GM12865 (cell line): ENCODE results near the gene GABBR2.

Experiments used
- DNase-seq: peaks from one replicate; pipeline ENCODE4 v3.0.0; 2010; ENCODE audit warnings: low read depth
- H3K4me3 ChIP-seq: 2 replicates; pipeline ENCODE4 v1.5.1; 2011; ENCODE audit warnings: mild to moderate bottlenecking, low read depth, low read length, control low read depth
- TF ChIP-seq, protein P1 (sequence below): IDR thresholded peaks from 2 replicates; pipeline ENCODE4 v1.5.1; 2011; ENCODE audit warnings: low read length, control low read depth, low read depth, inconsistent platforms; ENCODE audit not compliant: insufficient read depth; ENCODE audit errors: missing control alignments

Gene GABBR2

DNA sequence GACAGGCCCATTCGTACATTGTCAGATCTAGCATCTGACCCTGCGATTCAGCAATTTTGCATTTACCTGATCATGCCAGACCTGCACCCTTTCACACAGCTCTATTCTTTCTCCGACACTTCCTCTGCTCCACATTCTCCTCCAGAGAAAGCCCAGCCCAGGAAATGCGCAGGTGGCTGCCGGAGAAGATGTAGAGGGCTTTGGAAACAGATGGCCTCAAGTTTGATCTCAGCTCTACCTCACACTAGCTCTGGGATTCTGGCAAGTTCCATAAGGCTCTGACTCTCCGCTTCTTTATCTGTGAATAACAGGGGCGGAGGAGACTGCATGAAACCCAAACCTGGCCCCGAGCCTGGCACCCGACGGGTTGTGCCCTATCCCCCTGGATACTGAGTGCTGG lies 61.5 kb downstream of the GABBR2 start:
- TF ChIP-seq, protein P1, sequence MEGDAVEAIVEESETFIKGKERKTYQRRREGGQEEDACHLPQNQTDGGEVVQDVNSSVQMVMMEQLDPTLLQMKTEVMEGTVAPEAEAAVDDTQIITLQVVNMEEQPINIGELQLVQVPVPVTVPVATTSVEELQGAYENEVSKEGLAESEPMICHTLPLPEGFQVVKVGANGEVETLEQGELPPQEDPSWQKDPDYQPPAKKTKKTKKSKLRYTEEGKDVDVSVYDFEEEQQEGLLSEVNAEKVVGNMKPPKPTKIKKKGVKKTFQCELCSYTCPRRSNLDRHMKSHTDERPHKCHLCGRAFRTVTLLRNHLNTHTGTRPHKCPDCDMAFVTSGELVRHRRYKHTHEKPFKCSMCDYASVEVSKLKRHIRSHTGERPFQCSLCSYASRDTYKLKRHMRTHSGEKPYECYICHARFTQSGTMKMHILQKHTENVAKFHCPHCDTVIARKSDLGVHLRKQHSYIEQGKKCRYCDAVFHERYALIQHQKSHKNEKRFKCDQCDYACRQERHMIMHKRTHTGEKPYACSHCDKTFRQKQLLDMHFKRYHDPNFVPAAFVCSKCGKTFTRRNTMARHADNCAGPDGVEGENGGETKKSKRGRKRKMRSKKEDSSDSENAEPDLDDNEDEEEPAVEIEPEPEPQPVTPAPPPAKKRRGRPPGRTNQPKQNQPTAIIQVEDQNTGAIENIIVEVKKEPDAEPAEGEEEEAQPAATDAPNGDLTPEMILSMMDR, result no peak
- no peak overlapping the region for H3K4me3 ChIP-seq
- DNase-seq, result no peak

DNA sequence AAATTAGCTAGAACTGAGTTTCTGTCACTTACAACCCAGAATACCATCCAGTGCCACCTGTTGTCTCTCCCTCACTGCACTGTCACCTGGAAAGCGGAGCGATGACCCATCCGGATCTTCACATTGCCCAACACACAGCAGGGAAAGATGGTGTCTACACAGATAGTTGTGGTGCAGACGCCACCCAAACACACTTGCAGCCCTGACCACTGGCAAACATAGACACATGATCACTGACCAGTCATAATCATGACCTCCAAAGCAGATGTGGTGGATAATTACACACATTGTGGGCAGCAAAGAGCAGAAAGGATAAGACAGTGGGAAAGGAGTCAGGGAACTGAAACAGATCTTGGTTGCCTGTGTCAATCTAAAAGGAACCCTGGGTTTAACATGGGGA lies 64.7 kb downstream of the GABBR2 start:
- no peak overlapping the region for H3K4me3 ChIP-seq
- DNase-seq, result no peak
- TF ChIP-seq, protein P1, result no peak

DNA sequence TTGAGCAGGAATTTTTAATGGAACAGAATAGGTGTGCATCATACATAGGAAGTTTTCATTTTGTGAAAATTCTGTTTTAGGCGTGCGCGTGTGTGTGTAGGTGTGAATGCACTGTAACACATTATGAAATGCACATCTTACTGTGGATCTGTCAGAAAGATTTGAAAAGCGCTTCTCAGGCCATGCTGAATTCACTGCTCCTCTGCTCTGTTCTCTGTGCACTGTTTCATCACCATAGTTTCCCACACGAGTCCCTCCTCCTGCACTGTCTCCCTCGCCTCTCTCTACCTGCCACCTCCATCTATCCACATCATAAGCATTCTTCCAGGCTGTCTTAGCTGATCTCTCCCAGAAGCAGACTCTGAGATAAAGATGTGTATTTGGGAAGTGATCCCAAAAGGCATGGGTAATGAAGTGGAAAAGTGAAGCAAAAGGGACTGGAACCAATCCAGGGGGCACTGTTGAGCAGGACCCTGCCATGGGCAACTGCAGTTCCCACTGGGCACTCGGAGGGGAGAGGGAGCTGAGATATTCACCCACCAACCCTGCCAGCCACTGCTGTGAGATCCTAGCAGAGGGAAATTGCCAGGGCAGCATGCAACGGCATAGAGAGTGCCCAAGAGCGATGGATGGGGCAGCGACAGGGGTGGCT lies 65.9 kb downstream of the GABBR2 start:
- no peak overlapping the region for H3K4me3 ChIP-seq
- DNase-seq, result no peak
- TF ChIP-seq, protein P1, result no peak

DNA sequence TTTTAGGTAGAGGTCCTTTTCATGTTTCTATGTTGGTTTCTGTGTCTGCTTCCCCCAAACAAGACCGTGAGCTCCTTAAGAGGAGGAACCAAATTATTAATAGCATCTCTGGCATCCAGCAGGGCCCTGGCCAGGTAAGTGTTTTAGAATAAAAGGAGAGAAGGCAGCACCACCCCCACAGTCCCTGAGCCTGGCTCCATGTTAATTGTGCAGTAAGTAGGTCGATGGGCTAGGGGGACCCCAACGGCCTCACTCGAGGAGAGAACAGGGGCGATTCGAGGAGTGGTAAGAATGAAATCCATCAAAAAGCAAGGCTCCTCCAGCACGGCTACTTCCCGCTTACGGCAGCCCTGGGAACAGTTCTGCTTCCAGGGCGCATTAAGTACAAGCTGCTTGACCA lies 67.0 kb downstream of the GABBR2 start:
- H3K4me3 ChIP-seq, result no peak overlapping the region
- TF ChIP-seq, protein P1, result no peak
- no peak for DNase-seq

DNA sequence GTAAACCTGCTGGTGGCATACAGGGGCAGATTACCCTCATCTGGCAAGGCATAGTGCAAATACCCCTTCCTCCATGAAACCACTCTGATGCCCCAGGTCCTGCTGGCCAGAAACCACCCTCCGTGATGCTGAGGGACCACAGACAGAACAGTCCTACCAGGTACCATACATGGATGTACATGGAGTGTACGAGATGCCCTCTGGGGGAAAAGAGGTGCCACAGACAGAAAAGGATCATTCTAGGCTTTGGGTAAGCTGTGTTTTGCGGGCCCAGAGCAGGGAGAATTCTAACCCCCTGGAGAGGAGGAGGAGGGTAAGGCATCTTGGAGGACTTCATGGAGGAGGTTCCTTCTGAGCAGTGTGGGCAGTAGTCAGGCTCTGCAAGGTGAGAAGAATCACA lies 68.3 kb downstream of the GABBR2 start:
- DNase-seq, result no peak
- TF ChIP-seq, protein P1, result no peak
- no peak overlapping the region for H3K4me3 ChIP-seq

DNA sequence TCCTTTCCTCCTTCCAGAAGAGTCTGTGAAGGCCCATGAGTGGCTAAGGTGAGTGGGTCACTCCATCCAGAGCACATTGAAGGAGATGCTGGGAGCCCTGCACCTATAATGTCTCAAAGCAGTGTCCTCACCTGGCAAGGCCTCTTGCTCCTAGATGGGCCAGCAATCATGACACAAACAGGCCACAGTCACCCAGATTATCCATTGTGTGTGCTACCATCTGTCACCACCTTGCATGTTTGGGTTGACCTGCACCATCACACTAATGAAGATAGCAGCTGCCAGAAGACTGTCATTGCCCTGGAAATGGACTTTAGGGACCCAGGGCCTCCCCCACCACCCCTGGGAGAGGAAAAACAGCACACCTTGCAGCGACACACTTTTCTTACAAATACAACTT lies 69.6 kb downstream of the GABBR2 start:
- no peak for DNase-seq
- no peak overlapping the region for H3K4me3 ChIP-seq
- TF ChIP-seq, protein P1, result no peak

DNA sequence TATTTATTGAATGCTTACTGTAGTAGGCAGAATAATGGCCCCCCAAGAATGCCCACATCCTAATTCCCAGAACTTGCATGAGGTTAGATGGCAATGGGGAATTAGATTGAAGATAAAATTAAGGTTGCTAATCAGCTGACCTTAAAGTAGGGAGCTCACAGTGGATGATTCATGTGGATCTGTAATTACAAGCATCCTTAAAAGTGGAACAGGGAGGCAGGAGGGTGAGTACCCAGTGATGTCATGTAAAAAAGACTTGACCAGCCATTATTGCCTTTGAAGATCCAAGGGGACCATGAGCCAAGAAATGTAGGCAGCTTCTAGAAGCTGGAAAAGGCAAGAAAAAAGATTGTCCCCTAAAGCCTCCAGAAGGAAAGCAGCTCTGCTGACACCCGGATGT lies 71.4 kb downstream of the GABBR2 start:
- DNase-seq, result no peak
- TF ChIP-seq, protein P1, result no peak

More for the DNA sequence above, 71.4 kb downstream of the GABBR2 start:
- H3K4me3 ChIP-seq, result no peak overlapping the region
